ENCODE data around the gene CAVIN2.

The CAVIN2 gene

GRCh38 chr2:191864628-191865374, 17.9 kb upstream of the CAVIN2 start:
- DNase-seq = peak in 3 of 56 donors; percentile 5 to 24 (median 18)

GRCh38 chr2:191863988-191864387, 17.1 kb upstream of the CAVIN2 start:
- no peak for DNase-seq

DNA sequence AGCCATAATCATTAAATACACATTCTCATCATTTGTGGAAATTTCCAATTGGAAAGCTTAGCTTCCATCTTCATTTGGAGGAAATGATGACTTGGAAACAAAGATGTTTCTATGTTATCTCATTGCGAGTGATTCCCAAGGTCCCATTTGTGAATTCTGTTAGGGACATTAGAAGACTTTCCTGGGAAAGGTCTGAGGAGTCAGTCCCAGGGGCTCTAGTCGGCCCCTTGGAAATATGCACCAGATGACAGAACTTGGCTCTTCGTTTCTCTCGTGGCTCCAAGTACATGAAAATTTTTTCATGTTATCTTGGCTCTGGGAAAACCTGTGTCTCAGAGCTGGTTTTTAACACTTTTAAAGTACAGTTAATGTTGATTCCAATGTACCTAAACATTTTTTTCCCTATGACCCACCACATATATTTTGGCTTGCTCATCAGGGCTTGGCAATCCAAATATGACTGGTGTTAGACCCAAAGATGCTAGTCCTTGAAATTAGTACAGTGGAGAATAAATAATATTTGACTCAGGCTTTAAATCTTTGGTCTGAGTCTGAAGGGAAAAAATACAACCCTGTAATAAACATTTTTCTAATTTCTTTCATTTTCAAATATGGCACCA, 15.4 kb upstream of the CAVIN2 start:
- no peak for DNase-seq

- DNase-seq = peak in 1 of 56 donors; percentile 21
Measured at GRCh38 chr2:191860760-191861466, 14.0 kb upstream of the CAVIN2 start.

DNA sequence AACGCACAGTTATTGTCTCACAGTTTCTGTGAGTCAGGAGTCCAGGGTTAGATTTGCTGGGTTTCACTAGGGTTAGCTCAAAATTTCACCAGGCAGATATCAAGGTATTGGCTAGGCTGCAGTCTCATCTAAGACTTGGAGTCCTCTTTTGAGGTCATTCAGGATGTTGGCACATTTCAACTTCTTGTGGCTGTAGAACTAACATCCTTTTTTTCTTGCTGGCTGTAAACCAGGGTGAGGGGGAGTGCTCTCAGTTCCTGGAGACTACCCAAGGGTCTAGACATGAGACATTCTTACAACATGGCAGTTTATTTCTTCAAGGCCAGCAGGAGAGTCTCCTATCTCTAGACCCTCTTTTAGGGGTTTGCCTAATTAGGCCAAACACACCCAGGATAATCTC, 12.8 kb upstream of the CAVIN2 start:
- DNase-seq = no peak

DNA sequence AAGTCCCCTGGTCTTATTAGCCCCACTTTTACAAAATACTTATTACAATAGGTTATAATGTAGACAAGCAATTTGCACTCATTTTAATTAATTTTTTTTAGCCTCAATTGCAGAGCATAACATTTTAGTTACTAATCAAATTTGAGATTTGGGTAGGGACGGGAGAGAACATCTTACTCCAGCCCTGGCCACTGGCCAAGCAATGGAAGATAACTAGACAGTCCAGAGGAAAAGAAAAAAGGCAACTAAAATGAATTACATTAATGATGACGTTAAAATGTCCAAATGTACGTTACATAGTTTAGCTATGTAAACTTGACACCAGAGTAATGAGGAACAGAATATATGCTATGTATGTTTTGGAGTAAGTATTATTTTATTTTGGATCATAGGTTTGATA, 11.0 kb upstream of the CAVIN2 start:
- no peak for DNase-seq

DNA sequence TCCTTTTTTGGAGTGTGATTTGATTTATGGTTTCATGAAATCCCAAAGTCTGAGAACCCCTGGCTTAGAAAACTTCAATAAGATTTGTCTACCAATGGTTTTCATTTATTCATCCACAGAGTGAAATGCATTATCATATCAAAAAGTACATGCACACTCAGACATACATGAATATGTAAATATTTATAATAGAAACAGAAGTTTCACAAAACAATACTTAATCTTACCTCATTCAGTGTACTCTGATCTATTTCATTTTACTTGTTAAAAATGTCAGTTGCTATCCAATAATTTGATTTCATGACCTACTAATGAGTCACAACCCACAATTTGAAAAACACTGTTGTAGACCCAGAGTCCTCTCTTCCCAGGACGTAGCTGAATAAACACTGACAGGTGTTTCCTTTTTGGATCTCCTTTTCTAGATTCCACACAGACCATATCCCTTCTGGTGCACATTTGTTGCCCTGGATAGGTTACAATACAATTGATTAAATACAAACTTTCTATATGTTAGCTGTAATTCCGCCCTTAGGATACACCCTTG, 10.4 kb upstream of the CAVIN2 start:
- DNase-seq = no peak

GRCh38 chr2:191856111-191856876, 9.4 kb upstream of the CAVIN2 start:
- DNase-seq = no peak

- DNase-seq = no peak
Measured at GRCh38 chr2:191855382-191855781, 8.5 kb upstream of the CAVIN2 start.

GRCh38 chr2:191854382-191855372, 7.8 kb upstream of the CAVIN2 start:
- no peak for DNase-seq

GRCh38 chr2:191853843-191854242, 7.0 kb upstream of the CAVIN2 start:
- DNase-seq = no peak

DNA sequence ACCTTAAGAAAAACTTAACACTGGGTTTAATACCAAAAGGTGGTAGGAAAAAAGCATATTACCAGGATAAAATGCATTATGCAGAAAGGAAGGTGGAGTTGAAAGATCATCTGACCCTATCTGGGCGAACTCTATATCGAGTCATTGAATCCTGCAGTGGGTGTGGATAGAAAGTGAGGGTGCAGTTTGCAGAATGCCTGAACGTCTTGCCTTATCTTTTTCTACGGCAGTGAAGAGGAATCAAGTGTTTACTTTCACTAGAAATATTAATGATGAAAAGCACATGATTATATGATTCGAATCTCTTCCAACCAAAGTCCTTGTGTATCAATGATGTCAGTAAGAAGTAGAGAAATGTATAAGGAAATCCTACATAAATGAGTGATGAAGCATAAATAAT, 4.3 kb upstream of the CAVIN2 start:
- no peak for DNase-seq

DNA sequence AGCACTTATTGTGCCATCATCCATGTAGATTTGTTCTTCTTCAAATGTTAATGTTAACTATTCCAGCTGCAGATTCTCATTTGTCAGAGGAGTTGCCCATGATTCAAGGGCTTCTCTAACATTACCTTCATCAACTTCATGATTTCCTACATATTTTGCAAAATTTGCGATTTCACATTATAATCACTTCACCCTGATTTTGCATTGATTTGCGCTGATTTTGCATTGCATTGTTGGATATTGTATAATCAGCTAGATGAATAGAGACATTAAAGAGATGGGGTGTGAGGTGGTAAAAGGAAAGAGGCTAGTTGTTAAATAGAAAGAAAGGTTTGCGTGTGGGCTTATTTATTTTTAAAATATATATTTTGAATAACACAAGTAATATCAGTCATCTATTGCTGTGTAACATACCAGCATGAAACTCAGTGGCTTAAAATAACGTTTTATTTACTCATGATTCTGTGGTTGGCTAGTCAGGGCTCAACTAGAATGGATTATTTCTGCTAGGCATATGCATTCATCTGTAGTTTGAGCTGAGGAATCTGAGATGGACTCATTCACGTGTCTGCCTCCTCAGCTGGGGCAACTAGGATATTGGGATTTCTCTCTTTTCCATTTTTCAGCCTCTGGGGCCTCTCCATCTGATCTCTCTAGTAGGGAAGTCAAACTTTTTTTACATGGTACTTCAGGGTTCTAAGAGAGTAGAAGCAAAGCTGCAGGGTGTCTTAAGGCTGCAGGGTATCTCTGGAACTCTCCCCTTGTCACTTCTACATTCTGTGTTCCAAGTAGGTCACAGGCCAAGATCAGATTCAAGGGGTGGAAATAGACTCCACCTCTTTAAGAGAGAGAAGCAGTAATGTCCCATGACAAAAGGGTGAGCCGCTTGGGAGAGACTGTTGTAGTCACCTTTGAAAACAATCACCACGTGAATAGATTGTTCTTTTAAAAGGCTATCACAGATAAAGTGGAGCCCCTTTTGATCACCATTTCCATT, 2.2 kb upstream of the CAVIN2 start:
- DNase-seq = no peak

GRCh38 chr2:191847764-191848163, 876 bp upstream of the CAVIN2 start:
- no peak for DNase-seq

DNA sequence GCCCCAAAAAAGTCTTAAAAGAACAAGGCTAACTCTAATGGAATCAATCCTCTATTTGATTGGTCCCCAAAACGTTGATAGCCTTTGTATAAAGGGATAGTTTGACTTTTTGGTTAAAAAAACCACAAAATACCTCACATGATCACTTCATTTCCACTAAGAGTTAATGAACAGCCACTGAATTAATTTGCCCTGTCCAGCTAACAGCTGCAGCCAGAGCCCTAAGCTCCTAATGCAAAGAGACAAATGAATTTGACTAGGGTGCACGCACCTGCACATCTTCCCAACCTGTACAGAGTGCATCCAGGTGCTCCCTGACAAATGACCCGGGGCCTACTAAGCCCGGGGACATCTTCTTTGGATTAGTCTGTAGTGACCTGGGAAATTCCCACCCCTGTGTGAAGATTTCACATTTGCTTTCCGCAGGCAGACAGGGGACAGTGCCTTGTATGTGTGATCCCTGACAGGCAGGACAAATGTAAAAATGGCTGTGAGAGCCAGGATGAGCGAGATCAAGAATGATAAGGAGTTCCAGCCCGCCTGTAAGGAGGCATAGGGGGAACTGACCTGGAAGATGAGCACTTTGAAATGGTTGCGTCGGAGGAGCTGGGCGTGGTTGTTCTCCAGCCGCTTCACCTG, 893 bp downstream of the CAVIN2 start:
- no peak for DNase-seq

DNA sequence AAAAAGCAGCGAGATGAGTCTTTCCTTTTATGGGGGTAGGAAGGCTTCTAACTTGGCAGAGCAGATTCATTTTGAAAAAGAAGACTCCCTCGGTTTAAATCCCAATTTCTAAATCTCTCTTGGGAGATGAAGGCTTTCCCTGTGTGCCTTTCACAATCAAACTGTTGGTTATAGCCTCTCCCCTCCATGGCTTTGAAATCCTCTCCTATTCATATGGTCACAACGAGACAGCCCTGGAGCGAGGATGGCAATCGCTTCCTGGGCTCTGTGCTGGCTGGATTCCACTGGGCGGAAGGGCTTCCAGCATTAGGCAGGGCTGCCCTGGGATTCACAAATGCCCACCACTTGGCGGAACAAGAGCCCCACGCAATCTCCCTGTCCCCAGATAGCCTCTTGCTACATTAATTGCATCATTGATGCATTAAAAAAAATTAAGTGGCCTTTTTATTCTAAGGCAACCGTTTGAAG, 1.6 kb downstream of the CAVIN2 start:
- DNase-seq = peak in 2 of 56 donors; percentile 5 to 6

DNA sequence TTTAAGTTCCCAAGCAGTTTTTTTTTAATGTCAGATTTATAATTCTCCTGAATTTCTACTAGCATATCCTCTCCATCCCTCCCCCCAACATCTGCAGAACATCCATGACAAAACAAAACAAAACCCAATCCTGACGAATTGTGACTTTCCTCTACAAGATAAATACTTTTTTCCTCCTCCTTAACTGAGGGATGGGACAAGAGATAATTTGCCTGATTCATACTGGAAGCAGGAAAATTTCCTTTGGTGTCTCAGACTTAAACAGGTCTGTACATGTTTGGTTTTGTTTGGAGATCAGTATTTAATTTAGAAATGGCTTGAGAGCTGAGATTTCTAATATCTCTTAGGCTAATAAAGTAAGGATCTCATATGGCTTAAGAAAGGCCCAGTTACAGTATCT, 2.2 kb downstream of the CAVIN2 start:
- no peak for DNase-seq

GRCh38 chr2:191840921-191841320, 6.0 kb downstream of the CAVIN2 start:
- no peak for DNase-seq
